ENCODE results near the gene HES3.

DNA sequence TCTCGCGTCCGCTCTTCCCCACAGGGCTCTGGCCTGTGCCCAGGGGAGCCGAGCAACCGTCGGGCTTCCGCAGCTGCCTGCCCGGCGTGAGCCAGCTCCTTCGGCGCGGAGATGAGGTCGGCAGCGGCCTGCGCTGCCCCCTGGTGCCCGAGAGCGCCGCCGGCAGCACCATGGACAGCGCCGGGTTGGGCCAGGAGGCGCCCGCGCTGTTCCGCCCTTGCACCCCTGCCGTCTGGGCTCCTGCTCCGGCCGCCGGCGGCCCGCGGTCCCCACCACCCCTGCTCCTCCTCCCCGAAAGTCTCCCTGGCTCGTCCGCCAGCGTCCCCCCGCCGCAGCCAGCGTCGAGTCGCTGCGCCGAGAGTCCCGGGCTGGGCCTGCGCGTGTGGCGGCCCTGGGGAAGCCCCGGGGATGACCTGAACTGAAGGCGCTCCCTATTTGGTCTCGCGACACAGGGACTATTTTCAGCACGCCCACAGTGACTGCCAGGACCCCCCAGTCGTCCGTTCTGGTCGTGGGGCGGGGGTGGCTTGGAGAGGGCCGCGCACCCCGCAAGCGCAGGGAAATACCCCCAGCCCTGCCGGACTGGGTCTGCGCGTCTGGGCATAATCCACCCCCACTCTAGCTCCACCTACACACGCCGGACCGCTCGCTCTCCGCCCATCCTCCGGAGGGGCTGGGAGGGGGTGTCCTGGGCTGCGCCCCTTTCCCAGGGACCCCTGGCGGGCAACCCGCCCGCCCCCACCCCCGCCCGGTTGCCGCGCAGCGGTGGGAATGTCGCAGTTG lies 1.3 kb downstream of the HES3 start:
- TF ChIP-seq, protein P1, sequence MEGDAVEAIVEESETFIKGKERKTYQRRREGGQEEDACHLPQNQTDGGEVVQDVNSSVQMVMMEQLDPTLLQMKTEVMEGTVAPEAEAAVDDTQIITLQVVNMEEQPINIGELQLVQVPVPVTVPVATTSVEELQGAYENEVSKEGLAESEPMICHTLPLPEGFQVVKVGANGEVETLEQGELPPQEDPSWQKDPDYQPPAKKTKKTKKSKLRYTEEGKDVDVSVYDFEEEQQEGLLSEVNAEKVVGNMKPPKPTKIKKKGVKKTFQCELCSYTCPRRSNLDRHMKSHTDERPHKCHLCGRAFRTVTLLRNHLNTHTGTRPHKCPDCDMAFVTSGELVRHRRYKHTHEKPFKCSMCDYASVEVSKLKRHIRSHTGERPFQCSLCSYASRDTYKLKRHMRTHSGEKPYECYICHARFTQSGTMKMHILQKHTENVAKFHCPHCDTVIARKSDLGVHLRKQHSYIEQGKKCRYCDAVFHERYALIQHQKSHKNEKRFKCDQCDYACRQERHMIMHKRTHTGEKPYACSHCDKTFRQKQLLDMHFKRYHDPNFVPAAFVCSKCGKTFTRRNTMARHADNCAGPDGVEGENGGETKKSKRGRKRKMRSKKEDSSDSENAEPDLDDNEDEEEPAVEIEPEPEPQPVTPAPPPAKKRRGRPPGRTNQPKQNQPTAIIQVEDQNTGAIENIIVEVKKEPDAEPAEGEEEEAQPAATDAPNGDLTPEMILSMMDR (IDR thresholded peaks at IDR 0.05) = peak; percentile 68 to 87 (median 80)
- TF ChIP-seq POLR2A (IDR thresholded peaks at IDR 0.05) = no peak
